Tibial artery (tissue), 4 donors: Measurements from ENCODE around the gene MYZAP.

Source experiments
- DNase-seq, 2 donors: peaks; one replicate each; pipeline ENCODE4 v3.0.0-alpha.2; 2019
- H3K27ac ChIP-seq, 2 donors: fragments of 200-600 bp; sonication (generic) in 1 of 2; 1 replicate in 1 of 2; 2 replicates in 1 of 2; pipeline ENCODE4 v1.5.1; 2018 to 2019; ENCODE audit warnings: mild to moderate bottlenecking in 1 of 2
- H3K27me3 ChIP-seq, 2 donors: fragments of 200-600 bp; sonication (generic) in 1 of 2; one replicate each; pipeline versions ENCODE4 v1.5.1 to v1.6.0; 2016 to 2019
- H3K36me3 ChIP-seq, 3 donors: fragments of 200-600 bp; sonication (generic) in 2 of 3; one replicate each; pipeline ENCODE4 v1.5.1; 2016 to 2019; ENCODE audit warnings: mild to moderate bottlenecking in 2 of 3
- H3K4me1 ChIP-seq, 4 donors: fragments of 200-600 bp; sonication (generic) in 2 of 4; 1 replicate in 3 of 4; 2 replicates in 1 of 4; pipeline ENCODE4 v1.5.1; 2016 to 2019
- H3K4me3 ChIP-seq, 2 donors: fragments of 200-600 bp; sonication (generic) in 1 of 2; 1 replicate in 1 of 2; 2 replicates in 1 of 2; pipeline ENCODE4 v1.5.1; 2018 to 2019; ENCODE audit warnings: mild to moderate bottlenecking in 2 of 2
- H3K9me3 ChIP-seq, 3 donors: fragments of 200-600 bp; sonication (generic) in 1 of 3; one replicate each; pipeline ENCODE4 v1.5.1; 2016 to 2019
- intact Hi-C: fragments of 100-400 bp; cut with DNase I; formaldehyde crosslinking; loops from one replicate; pipeline ENCODE4 v1.15.0; 2023; ENCODE audit warnings: low total_unique reads
- TF ChIP-seq, protein P1 (sequence below), 2 experiments: fragments of 200-600 bp in 1 of 2; fragments of 450-650 bp in 1 of 2; IDR thresholded peaks; one replicate each; pipeline ENCODE4 v1.5.1; 2017 to 2019; ENCODE audit warnings: antibody characterized with exemption in 2 of 2, mild to moderate bottlenecking in 1 of 2, moderate library complexity in 1 of 2

The MYZAP gene

DNA sequence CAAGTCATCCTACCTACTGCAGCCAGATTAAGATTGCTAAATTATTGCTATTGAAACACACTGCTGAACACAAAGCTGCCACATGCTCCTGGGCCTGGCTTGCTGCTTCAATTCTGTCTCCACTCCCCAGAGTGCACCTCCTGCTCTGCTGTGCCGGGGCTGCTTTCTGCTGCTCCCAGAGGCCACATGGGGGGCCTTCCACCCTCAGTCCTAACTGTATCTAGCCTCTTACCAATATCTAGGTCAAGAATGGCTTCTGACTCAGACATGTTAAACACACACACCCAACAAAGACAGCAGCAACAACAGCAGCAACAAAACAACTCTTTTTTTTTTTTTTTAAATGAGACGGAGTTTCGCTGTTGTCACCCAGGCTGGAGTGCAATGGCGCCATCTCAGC is 33.0 kb downstream of the MYZAP start:
- Histone ChIP-seq H3K27ac (no peak overlapping the region), H3K4me3 (no peak overlapping the region), H3K4me1 (peaks cover 0 to 15% (median 5%) of the 10 kb centered on the region in 4 donors), H3K27me3 (no peaks in the 10 kb centered on the region), H3K36me3 (peaks cover 0 to 12% (median 0%) of the 10 kb centered on the region in 3 donors), H3K9me3 (no peaks in the 10 kb centered on the region)
- TF ChIP-seq, protein P1, sequence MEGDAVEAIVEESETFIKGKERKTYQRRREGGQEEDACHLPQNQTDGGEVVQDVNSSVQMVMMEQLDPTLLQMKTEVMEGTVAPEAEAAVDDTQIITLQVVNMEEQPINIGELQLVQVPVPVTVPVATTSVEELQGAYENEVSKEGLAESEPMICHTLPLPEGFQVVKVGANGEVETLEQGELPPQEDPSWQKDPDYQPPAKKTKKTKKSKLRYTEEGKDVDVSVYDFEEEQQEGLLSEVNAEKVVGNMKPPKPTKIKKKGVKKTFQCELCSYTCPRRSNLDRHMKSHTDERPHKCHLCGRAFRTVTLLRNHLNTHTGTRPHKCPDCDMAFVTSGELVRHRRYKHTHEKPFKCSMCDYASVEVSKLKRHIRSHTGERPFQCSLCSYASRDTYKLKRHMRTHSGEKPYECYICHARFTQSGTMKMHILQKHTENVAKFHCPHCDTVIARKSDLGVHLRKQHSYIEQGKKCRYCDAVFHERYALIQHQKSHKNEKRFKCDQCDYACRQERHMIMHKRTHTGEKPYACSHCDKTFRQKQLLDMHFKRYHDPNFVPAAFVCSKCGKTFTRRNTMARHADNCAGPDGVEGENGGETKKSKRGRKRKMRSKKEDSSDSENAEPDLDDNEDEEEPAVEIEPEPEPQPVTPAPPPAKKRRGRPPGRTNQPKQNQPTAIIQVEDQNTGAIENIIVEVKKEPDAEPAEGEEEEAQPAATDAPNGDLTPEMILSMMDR (IDR thresholded peaks at IDR 0.05) = no peak
- intact Hi-C loops = no loop called here
- no peak for DNase-seq

DNA sequence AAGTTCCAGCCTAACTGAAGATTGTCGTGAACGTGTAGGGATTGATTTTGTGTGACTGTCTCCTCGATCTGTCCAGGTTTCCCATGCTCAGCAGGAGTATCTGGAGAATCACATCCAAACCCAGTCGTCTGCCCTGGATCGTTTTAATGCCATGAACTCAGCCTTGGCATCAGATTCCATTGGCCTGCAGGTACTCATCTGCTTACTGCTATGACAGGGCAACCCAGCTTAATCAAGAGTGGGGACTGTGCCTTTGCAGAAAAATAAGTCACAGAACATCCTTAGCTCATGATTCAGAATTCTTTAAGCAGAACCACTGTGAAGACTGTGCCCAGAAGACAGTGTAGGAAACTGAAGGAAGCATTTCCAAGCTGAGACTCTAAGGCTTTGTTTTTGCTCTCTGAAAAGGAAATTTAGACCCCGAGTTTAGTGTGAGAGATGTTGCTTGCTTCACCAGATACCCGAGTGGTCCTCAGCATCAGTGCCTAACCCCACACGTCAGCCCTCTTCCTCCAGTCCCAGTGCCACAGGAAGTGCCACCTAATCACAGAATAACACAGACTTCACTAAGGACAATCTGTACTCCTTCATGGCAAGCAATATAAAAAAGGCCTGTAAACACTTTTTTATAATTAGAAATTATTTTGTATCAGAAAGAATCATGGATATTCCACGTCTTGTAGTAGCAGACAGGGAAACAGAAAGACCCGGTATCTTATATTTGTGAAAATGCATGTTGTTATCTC is 34.2 kb downstream of the MYZAP start:
- Histone ChIP-seq H3K27me3 (no peaks in the 10 kb centered on the region), H3K9me3 (no peaks in the 10 kb centered on the region), H3K4me3 (no peak overlapping the region), H3K36me3 (peaks cover 0 to 12% (median 0%) of the 10 kb centered on the region in 3 donors), H3K4me1 (peaks cover 0 to 6% (median 2%) of the 10 kb centered on the region in 4 donors), H3K27ac (peak overlapping the region in 1 of 2 donors; percentile 11)
- intact Hi-C loops = no loop called here
- DNase-seq = no peak
- TF ChIP-seq, protein P1 (IDR thresholded peaks at IDR 0.05) = no peak

DNA sequence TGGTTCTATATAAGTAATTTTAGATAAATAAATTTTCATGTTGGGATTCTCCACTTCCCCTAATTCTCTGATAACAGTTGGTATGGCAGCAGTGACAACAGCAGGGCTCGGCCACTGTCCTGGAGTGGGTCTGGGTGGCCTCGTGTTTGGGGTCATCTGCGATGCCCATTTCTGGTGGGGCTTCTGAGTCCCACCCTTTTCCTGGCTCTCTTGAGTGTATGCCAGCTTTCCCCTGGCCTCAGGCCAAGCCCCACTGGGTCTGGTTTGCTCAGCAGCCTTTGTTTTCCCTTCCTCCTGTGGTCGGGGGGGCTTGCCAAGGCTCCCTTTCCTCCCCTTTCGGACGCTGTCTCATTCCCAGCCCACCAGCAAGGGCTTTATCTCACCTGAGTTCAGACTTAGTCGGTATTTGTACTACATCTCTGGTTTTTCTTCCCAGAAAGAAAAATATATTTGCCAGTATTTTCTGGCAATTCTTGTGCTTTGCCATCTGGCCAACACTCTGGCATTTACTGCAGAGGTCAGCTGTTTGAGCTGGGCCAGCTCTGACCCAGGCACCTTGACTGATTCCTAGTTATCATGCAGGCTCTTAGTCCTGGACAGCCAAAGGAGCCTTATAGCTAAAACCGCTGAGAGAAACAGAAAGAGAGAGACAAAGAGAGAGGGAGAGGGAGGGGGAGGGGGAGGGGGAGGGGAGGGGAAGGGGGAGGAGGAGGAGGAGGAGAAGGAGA is 35.2 kb downstream of the MYZAP start:
- no peaks in the 10 kb centered on the region for H3K27me3 ChIP-seq
- H3K4me1 ChIP-seq = peaks cover 0 to 6% (median 2%) of the 10 kb centered on the region in 4 donors
- H3K27ac ChIP-seq = peak overlapping the region in 1 of 2 donors; percentile 11
- no peaks in the 10 kb centered on the region for H3K9me3 ChIP-seq
- no peak for DNase-seq
- intact Hi-C loops = no loop called here
- TF ChIP-seq, protein P1 (IDR thresholded peaks at IDR 0.05) = no peak
- H3K36me3 ChIP-seq = peaks cover 0 to 12% (median 0%) of the 10 kb centered on the region in 3 donors
- H3K4me3 ChIP-seq = no peak overlapping the region

DNA sequence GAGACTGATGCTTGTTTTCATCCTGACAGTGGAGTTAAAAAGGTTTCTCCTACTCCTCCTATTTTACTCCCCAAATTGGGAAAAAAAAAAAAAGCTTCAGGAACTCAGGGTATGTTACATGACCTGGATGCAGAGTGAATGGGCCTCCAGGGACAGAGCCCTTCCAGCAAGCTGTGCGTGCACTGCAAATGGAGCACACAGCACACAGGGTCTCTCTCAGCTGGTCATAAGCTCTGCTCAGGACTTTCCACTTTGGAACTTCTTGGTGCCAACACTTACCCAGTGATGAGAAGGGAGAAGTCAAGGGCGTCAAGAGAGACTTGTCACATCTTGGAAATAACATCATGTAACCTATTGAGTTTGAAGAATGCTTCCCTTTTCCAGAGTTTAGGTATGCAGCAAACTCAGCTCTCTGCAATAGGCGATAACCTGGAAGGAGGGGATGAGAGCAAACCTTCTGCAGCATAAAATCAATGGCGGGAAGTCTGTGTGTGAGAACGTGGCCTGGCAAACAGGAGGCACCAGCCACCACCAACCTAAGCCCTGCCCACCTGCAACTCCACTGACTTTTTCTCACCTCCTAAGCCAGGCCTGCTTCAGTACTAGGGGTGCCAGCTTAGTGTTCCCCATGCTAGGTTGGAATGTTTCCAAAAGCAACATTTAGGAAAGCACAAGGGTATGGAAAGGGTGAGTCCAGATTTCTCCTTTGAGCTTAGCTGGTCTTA is 39.8 kb downstream of the MYZAP start:
- TF ChIP-seq, protein P1 (IDR thresholded peaks at IDR 0.05) = no peak
- H3K36me3 ChIP-seq = peaks cover 0 to 11% (median 0%) of the 10 kb centered on the region in 3 donors
- H3K4me1 ChIP-seq = peaks cover 0 to 6% (median 2%) of the 10 kb centered on the region in 4 donors
- no peak overlapping the region for H3K27ac ChIP-seq
- no peak for DNase-seq
- no peak overlapping the region for H3K4me3 ChIP-seq
- no peaks in the 10 kb centered on the region for H3K27me3 ChIP-seq
- H3K9me3 ChIP-seq = no peaks in the 10 kb centered on the region
- intact Hi-C loops = no loop called here

DNA sequence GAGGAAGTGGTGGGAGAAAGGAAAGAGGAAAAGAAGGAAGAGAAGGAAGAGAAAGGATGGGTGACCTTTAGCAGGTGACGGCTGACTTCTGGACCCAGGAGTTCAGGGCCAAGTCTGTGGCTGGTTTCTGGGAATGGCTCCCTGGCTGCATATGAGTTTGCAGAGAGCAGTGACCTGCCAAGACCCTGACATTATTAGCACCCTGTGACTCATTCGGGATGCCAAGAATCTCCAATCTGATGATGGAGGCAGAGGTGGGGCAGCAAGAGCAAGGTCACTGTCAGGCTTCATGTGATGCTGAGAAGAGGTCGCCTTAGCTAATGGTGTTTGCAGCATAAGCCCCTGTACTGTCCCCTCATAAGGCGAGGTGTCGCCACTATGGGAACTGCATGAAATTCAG is 42.6 kb downstream of the MYZAP start:
- Histone ChIP-seq H3K36me3 (peaks cover 0 to 12% (median 0%) of the 10 kb centered on the region in 3 donors), H3K9me3 (no peaks in the 10 kb centered on the region), H3K4me1 (no peaks in the 10 kb centered on the region), H3K27me3 (no peaks in the 10 kb centered on the region), H3K27ac (no peak overlapping the region), H3K4me3 (no peak overlapping the region)
- intact Hi-C loops = no loop called here
- TF ChIP-seq, protein P1 (IDR thresholded peaks at IDR 0.05) = no peak
- no peak for DNase-seq
